Stimulated activated CD4-positive, alpha-beta T cell treated with anti-CD3 and anti-CD28 coated beads, Interleukin-4, amount 100 ng/mL, for 24 hours (primary cell): ENCODE data around the gene RPS6KA2.

Experiments used
- DNase-seq: peaks from one replicate; pipeline ENCODE4 v3.0.0-alpha.2; 2020

The RPS6KA2 gene

DNA sequence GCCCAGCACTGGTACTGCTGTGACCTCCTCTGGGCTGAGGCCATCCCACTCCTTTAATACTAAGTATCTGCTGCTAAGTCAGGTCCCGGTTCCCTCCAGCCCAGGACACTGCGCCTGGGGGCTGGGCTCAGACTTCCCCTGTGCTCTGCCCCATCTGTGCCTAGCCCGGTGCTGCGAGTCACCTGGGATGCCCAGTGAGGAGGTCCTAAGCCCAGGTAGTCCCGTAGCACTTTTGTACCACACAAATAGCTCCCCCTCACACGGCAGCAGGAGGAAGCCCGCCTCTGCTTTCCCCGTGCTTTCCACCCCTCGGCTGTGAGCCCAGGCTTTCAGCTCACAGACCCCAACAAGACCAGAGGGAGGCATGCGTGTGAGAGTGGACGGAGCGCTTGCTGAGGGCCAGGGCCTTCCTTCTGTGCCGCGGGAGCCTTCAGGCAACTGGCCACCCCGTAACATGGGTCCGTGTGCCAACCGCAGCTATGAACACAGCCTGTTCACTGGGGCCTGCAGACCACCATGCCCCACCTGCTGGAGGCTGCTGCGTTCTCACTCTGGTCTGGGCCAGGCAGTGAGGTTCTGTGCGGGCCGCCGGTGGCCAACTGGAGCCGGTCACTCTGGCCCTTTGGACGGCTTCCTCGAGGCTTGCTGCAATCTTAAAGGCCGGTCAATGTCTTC, 164.5 kb downstream of the RPS6KA2 start:
- no peak for DNase-seq

- no peak for DNase-seq
These were observed 165.1 kb downstream of the RPS6KA2 start for GRCh38 chr6:166461821-166462460.

DNA sequence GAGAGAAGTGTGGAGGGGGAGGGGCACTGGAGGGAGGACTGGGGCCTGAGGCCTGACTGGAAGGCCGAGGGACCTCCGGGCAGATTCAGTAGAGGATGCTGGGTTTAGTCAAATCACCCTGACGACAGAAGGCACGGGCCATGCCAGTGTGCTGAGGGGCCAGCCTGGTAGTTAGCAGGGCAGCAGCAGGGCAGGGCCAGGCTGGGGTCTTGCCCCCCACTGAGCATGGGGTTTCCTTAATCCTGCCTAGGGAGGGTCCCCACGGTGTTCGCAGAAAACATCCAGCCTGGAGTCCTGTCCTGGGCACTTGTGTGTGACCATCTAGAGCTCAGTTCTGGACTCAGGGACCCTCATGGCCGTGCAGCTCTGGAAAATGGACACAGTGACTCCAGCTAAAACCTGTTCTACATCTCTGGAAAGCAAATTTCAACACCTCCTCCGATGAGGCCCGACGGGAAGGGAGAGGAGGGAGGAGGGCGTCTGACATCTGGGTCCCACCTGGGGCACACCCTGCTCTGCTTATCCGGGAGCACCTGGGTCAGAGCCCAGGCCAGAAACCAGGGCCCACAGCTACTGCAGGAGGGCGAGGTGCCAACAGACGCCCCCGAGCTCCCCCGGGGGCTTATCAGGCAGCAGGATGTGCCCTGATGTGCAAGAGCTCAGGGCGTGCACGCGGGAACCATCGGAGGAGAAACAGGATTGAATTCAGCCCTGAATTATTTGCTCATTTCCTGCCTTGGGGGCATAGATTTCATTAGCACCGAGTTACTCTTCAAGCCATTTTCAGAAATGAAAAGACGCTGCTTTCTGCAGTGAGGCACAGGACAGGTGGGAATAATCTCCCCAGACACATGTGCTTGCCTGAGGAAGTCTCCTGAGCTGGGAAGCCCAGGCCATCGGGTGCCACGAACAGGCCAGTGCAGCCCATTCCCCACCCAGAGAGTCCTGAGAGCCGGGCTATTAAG, 166.3 kb downstream of the RPS6KA2 start:
- DNase-seq = no peak

DNA sequence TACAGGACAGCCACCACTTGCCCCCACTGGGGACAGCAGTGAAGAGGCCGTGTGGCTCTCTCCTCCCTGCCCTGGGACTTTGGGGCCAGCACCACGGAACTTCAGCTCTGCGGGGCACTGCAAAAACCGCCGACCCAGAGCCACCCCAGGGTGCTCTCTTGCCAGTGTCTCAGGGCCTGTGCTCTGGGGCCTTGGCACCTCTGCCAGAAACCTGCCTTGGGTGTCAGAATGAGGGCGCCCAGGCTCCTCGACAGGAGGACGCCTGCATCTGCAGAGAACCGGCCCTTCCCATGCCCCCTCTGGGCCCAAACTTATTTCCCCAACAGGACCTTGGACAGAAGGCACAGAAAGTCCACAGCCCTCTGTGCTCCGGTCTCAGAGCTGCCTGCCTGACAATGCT, 167.1 kb downstream of the RPS6KA2 start:
- DNase-seq = no peak

GRCh38 chr6:166459272-166459671, 167.8 kb downstream of the RPS6KA2 start:
- no peak for DNase-seq

DNA sequence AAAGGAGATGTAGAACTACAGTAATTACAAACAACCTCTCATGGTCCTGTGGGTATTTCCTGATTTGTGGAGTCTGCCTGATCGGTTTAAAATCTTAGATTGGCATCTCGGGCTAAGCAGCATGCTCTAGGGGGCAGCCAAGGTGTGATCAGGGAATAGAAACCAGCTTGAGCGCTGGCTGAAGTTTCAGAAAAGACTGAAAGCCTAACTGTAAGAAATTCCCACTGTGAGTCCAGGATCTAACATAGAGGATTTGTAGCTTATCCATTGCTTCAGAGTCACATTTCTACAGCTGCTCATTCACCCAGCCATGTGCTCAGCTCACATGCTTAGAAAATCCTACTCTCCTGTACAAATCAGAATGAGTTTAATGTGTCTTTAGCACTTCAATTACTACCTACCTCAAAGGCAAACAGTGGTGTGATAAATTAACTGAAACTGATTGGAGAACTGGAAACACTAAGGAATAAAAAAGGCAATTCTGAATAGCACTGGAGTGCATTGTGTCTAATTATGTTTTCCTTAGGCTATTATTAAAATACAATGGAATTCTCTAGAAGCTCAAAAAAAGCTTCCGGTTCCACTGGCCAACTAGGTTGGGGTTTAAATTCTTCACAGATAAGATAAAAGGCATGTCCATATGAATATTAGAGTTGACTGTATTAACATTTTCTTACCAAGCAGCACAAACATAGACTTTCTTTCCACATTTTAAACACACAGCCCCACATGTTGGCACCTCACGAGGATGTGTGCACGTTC, 170.5 kb downstream of the RPS6KA2 start:
- no peak for DNase-seq

DNA sequence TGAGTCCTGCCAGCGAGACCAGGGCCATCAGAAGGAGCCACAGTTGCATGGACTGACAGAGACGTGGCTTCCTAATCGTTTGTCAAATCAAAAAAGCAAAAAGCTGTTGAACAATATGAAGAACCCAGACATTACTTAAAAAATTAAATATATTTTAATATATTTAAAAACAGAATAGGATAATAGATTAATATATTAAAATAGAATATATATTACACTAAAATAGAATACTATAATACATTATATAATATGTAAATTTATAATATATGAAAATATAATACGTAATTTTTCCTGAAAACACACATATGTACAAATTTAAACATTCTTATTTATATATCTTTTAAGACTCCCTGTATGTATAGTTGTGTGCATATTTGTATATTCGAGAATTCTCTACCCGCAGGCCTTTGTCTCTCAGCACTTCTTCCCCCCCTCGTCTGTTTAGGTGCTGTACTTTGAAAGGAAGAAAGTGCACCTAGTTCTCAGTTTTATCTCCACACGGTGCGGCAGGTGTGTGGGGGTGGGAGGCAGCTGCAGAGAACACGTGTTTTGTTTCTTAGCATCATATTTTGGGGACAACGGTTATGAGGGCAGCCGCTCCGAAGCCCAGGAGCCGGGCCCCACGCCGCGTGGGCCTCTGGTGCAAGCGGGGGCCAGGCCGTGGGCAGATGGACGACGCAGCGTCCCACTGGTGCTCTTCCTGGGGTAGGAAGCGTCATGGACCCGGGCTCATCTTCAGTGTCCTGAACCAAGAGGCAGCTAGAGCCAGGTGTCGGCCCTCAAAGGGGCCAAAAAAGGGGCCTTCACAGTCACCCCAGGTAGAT, 172.1 kb downstream of the RPS6KA2 start:
- DNase-seq = no peak

DNA sequence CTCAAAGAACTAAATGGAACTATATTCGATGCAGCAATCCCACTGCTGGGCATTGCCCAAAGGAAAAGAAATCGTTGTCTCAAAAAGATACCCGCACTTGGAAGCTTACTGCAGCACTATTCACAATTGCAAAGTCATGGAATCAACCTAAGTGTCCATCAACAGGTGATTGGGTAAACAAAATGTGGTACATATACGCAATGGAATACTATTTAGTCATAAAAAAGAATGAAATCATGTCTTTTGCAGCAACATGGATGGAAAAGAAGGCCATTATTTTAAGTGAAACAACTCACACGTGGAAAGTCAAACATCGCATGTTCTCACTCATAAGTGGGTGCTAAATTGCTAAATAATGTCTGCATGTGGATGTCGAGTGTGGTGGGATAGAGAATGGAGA, 173.4 kb downstream of the RPS6KA2 start:
- DNase-seq = no peak

GRCh38 chr6:166450167-166450873, 176.7 kb downstream of the RPS6KA2 start:
- no peak for DNase-seq

GRCh38 chr6:166449641-166450040, 177.4 kb downstream of the RPS6KA2 start:
- no peak for DNase-seq

GRCh38 chr6:166449036-166449435, 178.0 kb downstream of the RPS6KA2 start:
- DNase-seq = no peak

GRCh38 chr6:166448432-166448831, 178.6 kb downstream of the RPS6KA2 start:
- DNase-seq = no peak

- DNase-seq = no peak
These were observed 180.4 kb downstream of the RPS6KA2 start for GRCh38 chr6:166446567-166447065.

GRCh38 chr6:166446146-166446545, 180.9 kb downstream of the RPS6KA2 start:
- DNase-seq = no peak

- no peak for DNase-seq
These were observed 182.6 kb downstream of the RPS6KA2 start for GRCh38 chr6:166444446-166444845.

- no peak for DNase-seq
These were observed 183.9 kb downstream of the RPS6KA2 start for GRCh38 chr6:166443166-166443565.

DNA sequence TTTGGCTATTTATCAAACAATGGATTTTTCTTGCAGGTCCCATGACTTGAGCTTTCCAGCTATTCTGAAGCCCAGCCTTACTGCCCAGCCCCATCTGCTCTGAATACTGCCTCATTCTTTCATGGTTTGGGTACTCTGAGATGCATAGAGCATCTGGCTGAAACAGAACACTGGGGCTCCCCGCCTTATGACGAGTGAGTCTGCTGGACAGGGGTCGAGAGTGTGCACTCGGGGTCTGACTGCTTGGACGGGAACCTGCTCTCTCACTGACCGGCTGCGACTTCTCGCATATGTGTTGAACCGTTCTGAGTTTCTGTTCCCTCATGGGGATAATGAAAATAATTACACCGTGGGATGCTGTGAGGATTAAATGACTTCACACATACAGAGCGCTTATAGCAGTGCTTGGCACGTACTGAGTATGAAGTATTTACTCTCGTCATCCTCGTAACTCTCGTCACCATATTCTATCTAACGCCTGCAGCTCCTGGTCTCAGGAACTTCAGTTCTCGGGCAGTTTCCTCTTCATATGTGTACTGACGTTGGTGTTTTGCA, 184.8 kb downstream of the RPS6KA2 start:
- DNase-seq = no peak

DNA sequence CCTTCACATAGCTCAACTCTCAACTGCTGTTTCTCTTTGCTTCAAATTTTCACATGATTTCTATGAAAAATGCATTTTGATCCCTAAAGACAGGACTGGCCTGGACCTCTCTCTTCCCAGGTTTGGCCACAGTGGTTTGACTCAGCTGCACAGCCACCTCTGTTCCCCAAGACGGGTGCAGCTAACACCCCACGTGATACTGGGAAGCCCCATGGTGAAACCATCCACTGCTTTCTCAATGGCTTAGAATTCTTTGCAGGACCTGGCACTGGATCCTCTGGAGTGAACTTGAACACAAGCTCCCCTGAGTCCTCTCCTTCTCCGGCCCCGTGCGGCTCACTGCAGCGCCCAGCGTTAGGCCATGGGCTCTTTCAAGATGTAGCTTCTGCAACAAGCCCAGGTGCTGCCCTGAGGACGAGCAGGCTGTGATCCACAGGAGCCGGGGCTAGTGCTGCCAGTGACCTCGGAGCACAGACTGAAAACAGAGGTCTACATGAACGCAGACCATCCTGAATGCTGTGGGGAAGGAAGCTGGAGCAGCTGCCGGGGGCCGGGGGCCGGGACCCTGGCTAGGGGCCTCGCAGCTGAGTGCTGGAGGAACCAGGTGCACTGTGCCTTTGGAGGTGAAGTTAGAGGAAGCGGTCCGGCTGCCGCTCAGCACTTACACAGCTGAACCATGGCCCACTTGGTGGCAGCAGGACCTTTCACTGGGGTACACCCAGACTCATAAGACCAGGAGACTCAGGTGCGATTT, 185.5 kb downstream of the RPS6KA2 start:
- no peak for DNase-seq

- no peak for DNase-seq
These were observed 186.3 kb downstream of the RPS6KA2 start for GRCh38 chr6:166440729-166441128.

GRCh38 chr6:166440106-166440505, 186.9 kb downstream of the RPS6KA2 start:
- no peak for DNase-seq
